Renal cortex interstitium (tissue), 11 donors: ENCODE results near the gene USP54. TPM values are rescaled to one million over a fixed set of nuclear protein-coding genes. Genes with fewer than 3 reads are reported as not detected.
"Not testable (repeated sequence)": the region's sequence is repeated elsewhere in the genome, so short reads cannot be mapped to it uniquely, and the experiment has no call there.

Experiments
- DNase-seq, 11 donors: peaks; one replicate each; pipeline ENCODE4 v3.0.0-alpha.2; 2013; ENCODE audit warnings: low read depth in 9 of 11, low spot score in 4 of 11; ENCODE audit errors: extremely low read depth in 1 of 11
- polyA plus RNA-seq, 3 donors: library from polyadenylated mRNA; unstranded; fragments of 120-200 nt; gene quantifications; one replicate each; pipeline ENCODE4 v1.2.1, GENCODE V29; 2013; ENCODE audit not compliant: insufficient read length in 3 of 3

USP54 gene
- polyA plus RNA-seq, 3 donors, result 34.1 to 45.7 (median 39.6) TPM

- no peak for DNase-seq
These were observed 2.7 kb upstream of the USP54 start for GRCh38 chr10:73593812-73594211.

GRCh38 chr10:73593110-73593509 lies 2.0 kb upstream of the USP54 start:
- DNase-seq, result no peak

GRCh38 chr10:73591935-73592699 lies 975 bp upstream of the USP54 start:
- DNase-seq, result peak in 6 of 11 donors; percentile 70 to 86 (median 78)

GRCh38 chr10:73589563-73590126 lies 1.5 kb downstream of the USP54 start:
- DNase-seq, result no peak

- DNase-seq, result no peak
These were observed 2.5 kb downstream of the USP54 start for GRCh38 chr10:73588656-73589055.

GRCh38 chr10:73586583-73586984 lies 4.6 kb downstream of the USP54 start:
- peak in 6 of 11 donors; percentile 38 to 78 (median 50) for DNase-seq

GRCh38 chr10:73585327-73585726 lies 5.8 kb downstream of the USP54 start:
- no peak for DNase-seq

GRCh38 chr10:73584737-73585136 lies 6.4 kb downstream of the USP54 start:
- DNase-seq, result no peak

GRCh38 chr10:73581918-73582317 lies 9.2 kb downstream of the USP54 start:
- DNase-seq, result no peak

GRCh38 chr10:73578927-73579326 lies 12.2 kb downstream of the USP54 start:
- not testable (repeated sequence) for DNase-seq

GRCh38 chr10:73577788-73578187 lies 13.4 kb downstream of the USP54 start:
- DNase-seq, result peak in 4 of 11 donors; percentile 46 to 61 (median 52)

GRCh38 chr10:73576890-73577591 lies 14.1 kb downstream of the USP54 start:
- no peak for DNase-seq

- peak in 2 of 11 donors; percentile 38 to 43 for DNase-seq
These were observed 14.8 kb downstream of the USP54 start for GRCh38 chr10:73576178-73576889.

GRCh38 chr10:73567025-73567424 lies 24.1 kb downstream of the USP54 start:
- not testable (repeated sequence) for DNase-seq

- no peak for DNase-seq
These were observed 29.9 kb downstream of the USP54 start for GRCh38 chr10:73561192-73561591.

- DNase-seq, result no peak
These were observed 31.6 kb downstream of the USP54 start for GRCh38 chr10:73559590-73559989.

GRCh38 chr10:73556855-73557254 lies 34.3 kb downstream of the USP54 start:
- no peak for DNase-seq

- DNase-seq, result no peak
These were observed 36.4 kb downstream of the USP54 start for GRCh38 chr10:73554721-73555120.

- DNase-seq, result no peak
These were observed 37.4 kb downstream of the USP54 start for GRCh38 chr10:73553761-73554160.
